SK-N-SH treated with all-trans-retinoic acid at 6 μM for 48 hours (cell line): ENCODE results near the gene PTH1R.

Source experiments
- ATAC-seq: fragments of 200-7000 bp; cut with Tn5 transposase; 3 replicates; pipeline ENCODE4 v1.9.1; 2020; ENCODE audit warnings: mild to moderate bottlenecking, moderate library complexity
- ARNTL ChIP-seq: fragments of 450-650 bp; formaldehyde crosslinking; IDR thresholded peaks from 2 replicates; pipeline ENCODE4 v1.5.0; 2020; ENCODE audit warnings: low read depth, mild to moderate bottlenecking, moderate library complexity, borderline replicate concordance
- CREB5 ChIP-seq: fragments of 250-450 bp; sonication (Bioruptor Pico); IDR thresholded peaks from 2 replicates; pipeline ENCODE4 v1.5.1; 2020; ENCODE audit warnings: low read depth, mild to moderate bottlenecking, moderate library complexity
- CSDC2 ChIP-seq: fragments of 250-450 bp; sonication (Bioruptor Pico); IDR thresholded peaks from 2 replicates; pipeline ENCODE4 v1.5.0; 2020; ENCODE audit warnings: mild to moderate bottlenecking, moderate library complexity
- CSRNP3 ChIP-seq: fragments of 250-450 bp; sonication (Bioruptor Pico); IDR thresholded peaks from 2 replicates; pipeline ENCODE4 v1.5.1; 2021; ENCODE audit warnings: mild to moderate bottlenecking, moderate library complexity
- ESRRG ChIP-seq: fragments of 250-450 bp; sonication (Bioruptor Pico); IDR thresholded peaks from 2 replicates; pipeline ENCODE4 v1.6.1; 2021; ENCODE audit warnings: mild to moderate bottlenecking
- GLIS3 ChIP-seq: fragments of 250-450 bp; sonication (Bioruptor Pico); IDR thresholded peaks from 2 replicates; pipeline ENCODE4 v1.5.0; 2020; ENCODE audit warnings: mild to moderate bottlenecking, moderate library complexity
- ISL1 ChIP-seq: fragments of 250-450 bp; sonication (Bioruptor Pico); IDR thresholded peaks from 2 replicates; pipeline ENCODE4 v2.1.2; 2022; ENCODE audit warnings: mild to moderate bottlenecking, moderate library complexity
- OSR1 ChIP-seq: fragments of 250-450 bp; sonication (Bioruptor Pico); IDR thresholded peaks from 2 replicates; pipeline ENCODE4 v1.8.0; 2022; ENCODE audit warnings: moderate library complexity, mild to moderate bottlenecking, inconsistent platforms
- PATZ1 ChIP-seq: fragments of 250-450 bp; sonication (Bioruptor Pico); IDR thresholded peaks from 2 replicates; pipeline ENCODE4 v1.8.0; 2020; ENCODE audit warnings: mild to moderate bottlenecking, moderate library complexity, borderline replicate concordance
- PPARA ChIP-seq: fragments of 250-450 bp; sonication (Bioruptor Pico); IDR thresholded peaks from 2 replicates; pipeline ENCODE4 v1.5.0; 2020; ENCODE audit warnings: mild to moderate bottlenecking, borderline replicate concordance
- RARB ChIP-seq: fragments of 250-450 bp; sonication (Bioruptor Pico); IDR thresholded peaks from 2 replicates; pipeline ENCODE4 v1.8.0; 2021; ENCODE audit warnings: mild to moderate bottlenecking, moderate library complexity
- SNAI2 ChIP-seq: fragments of 250-450 bp; sonication (Bioruptor Pico); IDR thresholded peaks from 2 replicates; pipeline ENCODE4 v1.5.0; 2020; ENCODE audit warnings: mild to moderate bottlenecking, moderate library complexity
- TCF4 ChIP-seq: fragments of 250-450 bp; sonication (Bioruptor Pico); IDR thresholded peaks from 2 replicates; pipeline ENCODE4 v1.8.0; 2021; ENCODE audit warnings: mild to moderate bottlenecking, moderate library complexity, borderline replicate concordance
- TOX ChIP-seq: fragments of 250-450 bp; sonication (Bioruptor Pico); IDR thresholded peaks from 2 replicates; pipeline ENCODE4 v1.8.0; 2021; ENCODE audit warnings: mild to moderate bottlenecking, moderate library complexity, borderline replicate concordance
- TSHZ2 ChIP-seq: fragments of 250-450 bp; sonication (Bioruptor Pico); IDR thresholded peaks from 2 replicates; pipeline ENCODE4 v1.5.0; 2020; ENCODE audit warnings: mild to moderate bottlenecking, moderate library complexity
- ZC3H10 ChIP-seq: fragments of 250-450 bp; sonication (Bioruptor Pico); IDR thresholded peaks from 2 replicates; pipeline ENCODE4 v1.5.1; 2021; ENCODE audit warnings: mild to moderate bottlenecking, moderate library complexity
- ZFP3 ChIP-seq: fragments of 250-450 bp; sonication (Bioruptor Pico); IDR thresholded peaks from 2 replicates; pipeline ENCODE4 v1.5.0; 2020; ENCODE audit warnings: mild to moderate bottlenecking, moderate library complexity
- ZFP30 ChIP-seq: fragments of 450-650 bp; formaldehyde crosslinking; IDR thresholded peaks from 2 replicates; pipeline ENCODE4 v1.5.0; 2022; ENCODE audit warnings: mild to moderate bottlenecking, moderate library complexity
- ZNF565 ChIP-seq: fragments of 450-650 bp; formaldehyde crosslinking; conservative IDR thresholded peaks from 2 replicates; pipeline ENCODE4 v1.5.0; 2020; ENCODE audit warnings: low read depth, mild to moderate bottlenecking, moderate library complexity
- ZNF70 ChIP-seq: fragments of 450-650 bp; formaldehyde crosslinking; IDR thresholded peaks from 2 replicates; pipeline ENCODE4 v1.5.0; 2020; ENCODE audit warnings: mild to moderate bottlenecking, moderate library complexity
- ZNF8 ChIP-seq: fragments of 450-650 bp; formaldehyde crosslinking; IDR thresholded peaks from 2 replicates; pipeline ENCODE4 v1.5.0; 2020; ENCODE audit warnings: mild to moderate bottlenecking, moderate library complexity

Gene PTH1R

GRCh38 chr3:46916278-46916677 is 38.8 kb downstream of the PTH1R start:
- TF ChIP-seq CSRNP3 (CRISPR knock-in tag) (no peak), GLIS3 (CRISPR knock-in tag) (no peak), RARB (CRISPR knock-in tag) (no peak), ZFP30 (no peak), ARNTL (CRISPR knock-in tag) (no peak), ZC3H10 (CRISPR knock-in tag) (no peak), TCF4 (CRISPR knock-in tag) (no peak), ESRRG (CRISPR knock-in tag) (no peak), SNAI2 (CRISPR knock-in tag) (no peak), PPARA (no peak), CSDC2 (CRISPR knock-in tag) (no peak), TOX (CRISPR knock-in tag) (no peak), ZNF565 (CRISPR knock-in tag) (no peak), OSR1 (no peak), CREB5 (CRISPR knock-in tag) (no peak)
- ATAC-seq: no peak

GRCh38 chr3:46916799-46917198 is 39.3 kb downstream of the PTH1R start:
- no peak for ATAC-seq

More at GRCh38 chr3:46916799-46917198, 39.3 kb downstream of the PTH1R start:
- TF ChIP-seq ZNF565 (CRISPR knock-in tag) (no peak), CREB5 (CRISPR knock-in tag) (no peak), RARB (CRISPR knock-in tag) (no peak), SNAI2 (CRISPR knock-in tag) (no peak), ZNF8 (CRISPR knock-in tag) (no peak), ZFP3 (CRISPR knock-in tag) (no peak), PATZ1 (CRISPR knock-in tag) (no peak), CSRNP3 (CRISPR knock-in tag) (no peak), CSDC2 (CRISPR knock-in tag) (no peak), PPARA (no peak), GLIS3 (CRISPR knock-in tag) (no peak), ZNF70 (CRISPR knock-in tag) (no peak), OSR1 (no peak), TSHZ2 (CRISPR knock-in tag) (no peak), ISL1 (CRISPR knock-in tag) (no peak)
